KMS-11 (cell line): ENCODE measurements around the gene BHLHE41.

ENCODE experiments used
- H2AFZ ChIP-seq: fragments of 200-600 bp; sonication (generic); 2 replicates; pipeline ENCODE4 v1.6.1; 2016; ENCODE audit warnings: antibody characterized with exemption, mixed run types, low read depth
- H3K27ac ChIP-seq: fragments of 200-600 bp; sonication (generic); 2 replicates; pipeline ENCODE4 v1.6.1; 2016; ENCODE audit warnings: mild to moderate bottlenecking, mixed run types
- H3K27me3 ChIP-seq: fragments of 200-600 bp; sonication (generic); 2 replicates; pipeline ENCODE4 v1.6.1; 2017; ENCODE audit warnings: mild to moderate bottlenecking, low read depth, mixed run types, moderate library complexity; ENCODE audit not compliant: insufficient read depth
- H3K36me3 ChIP-seq: fragments of 200-600 bp; sonication (generic); 2 replicates; pipeline ENCODE4 v1.6.1; 2017; ENCODE audit warnings: mild to moderate bottlenecking, mixed run types; ENCODE audit not compliant: insufficient read depth
- H3K4me1 ChIP-seq: fragments of 200-600 bp; sonication (generic); 2 replicates; pipeline ENCODE4 v1.6.1; 2016; ENCODE audit warnings: mild to moderate bottlenecking, low read depth, mixed run types; ENCODE audit not compliant: poor library complexity, severe bottlenecking
- H3K4me2 ChIP-seq: fragments of 200-600 bp; sonication (generic); 2 replicates; pipeline ENCODE4 v1.7.0; 2016; ENCODE audit warnings: mild to moderate bottlenecking, mixed run types
- H3K4me3 ChIP-seq: fragments of 200-600 bp; sonication (generic); IDR thresholded peaks from 2 replicates; pipeline ENCODE4 v1.6.1; 2017; ENCODE audit warnings: low read depth, low read length, mixed read lengths; ENCODE audit not compliant: insufficient read depth
- H3K79me2 ChIP-seq: fragments of 200-600 bp; sonication (generic); 2 replicates; pipeline ENCODE4 v1.6.1; 2016; ENCODE audit warnings: low read depth, mixed run types; ENCODE audit not compliant: insufficient read depth
- H3K9ac ChIP-seq: fragments of 200-600 bp; sonication (generic); 2 replicates; pipeline ENCODE4 v1.6.1; 2016; ENCODE audit warnings: mild to moderate bottlenecking, mixed run types
- H4K20me1 ChIP-seq: fragments of 200-600 bp; sonication (generic); 2 replicates; pipeline ENCODE4 v1.6.1; 2016; ENCODE audit warnings: mild to moderate bottlenecking, mixed run types; ENCODE audit not compliant: insufficient read depth
- CTCF ChIP-seq: fragments of 200-600 bp; sonication (generic); conservative IDR thresholded peaks from 2 replicates; pipeline ENCODE4 v1.6.1; 2017; ENCODE audit warnings: low read depth, mild to moderate bottlenecking, antibody characterized with exemption, low read length, moderate library complexity, mixed read lengths

The BHLHE41 gene

DNA sequence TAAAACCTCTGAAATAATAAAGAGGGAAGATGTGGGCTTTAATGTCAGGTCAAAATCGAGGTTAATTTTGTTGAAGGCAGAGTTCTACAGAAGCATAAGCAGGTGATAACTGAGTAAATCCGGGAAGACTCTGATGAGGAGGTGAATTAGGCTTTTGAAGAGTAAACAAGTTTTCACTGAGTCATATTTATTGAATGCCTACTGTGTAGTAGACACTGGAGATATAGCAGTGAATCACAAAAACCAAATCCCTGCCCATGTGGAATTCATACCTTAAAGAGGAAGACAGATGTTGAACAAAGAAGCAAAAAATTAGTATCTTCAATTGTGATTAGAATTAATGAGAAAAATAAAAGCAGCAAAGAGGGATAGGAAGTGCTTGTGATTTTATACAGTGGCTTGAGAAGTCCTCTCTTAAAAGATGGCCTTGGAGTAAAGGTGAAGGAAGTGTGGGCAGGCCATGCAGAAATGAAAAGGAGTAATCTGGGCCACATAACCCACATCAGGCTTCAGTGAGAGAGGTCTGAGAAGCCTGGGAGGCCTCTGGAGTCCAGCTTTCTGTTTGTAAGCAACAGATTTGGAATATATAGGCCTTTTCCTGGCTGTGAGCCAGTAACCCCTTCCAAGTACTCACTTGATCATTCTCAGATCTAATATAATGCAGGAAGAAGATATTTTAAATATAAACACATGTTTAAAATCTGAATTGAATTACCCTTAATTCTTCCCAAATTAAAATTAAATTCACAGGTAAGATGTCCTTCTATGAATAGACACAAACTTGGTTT is 46.7 kb downstream of the BHLHE41 start:
- H3K4me2 ChIP-seq: no peak overlapping the region

More for the DNA sequence above, 46.7 kb downstream of the BHLHE41 start:
- no peak overlapping the region for H3K9ac ChIP-seq
- no peak overlapping the region for H3K4me3 ChIP-seq
- H3K36me3 ChIP-seq: no peaks in the 10 kb centered on the region
- no peaks in the 10 kb centered on the region for H4K20me1 ChIP-seq
- no peak for TF ChIP-seq CTCF
- no peaks in the 10 kb centered on the region for H3K4me1 ChIP-seq
- no peak overlapping the region for H3K27ac ChIP-seq
- no peaks in the 10 kb centered on the region for H3K27me3 ChIP-seq
- no peaks in the 10 kb centered on the region for H3K79me2 ChIP-seq
- H2AFZ ChIP-seq: no peak overlapping the region
